Neural progenitor cell (in vitro differentiated cells): ENCODE data around the gene SLC22A1.

Experiments
- CTCF ChIP-seq: fragments of 200-600 bp; sonication (generic); IDR thresholded peaks from 2 replicates; pipeline ENCODE4 v1.5.1; 2017; ENCODE audit warnings: antibody characterized with exemption, mild to moderate bottlenecking
- EZH2 ChIP-seq: fragments of 200-600 bp; sonication (generic); IDR thresholded peaks from 2 replicates; pipeline ENCODE4 v1.6.1; 2017; ENCODE audit warnings: antibody characterized with exemption, mild to moderate bottlenecking, moderate library complexity
- EZH2phosphoT487 ChIP-seq: fragments of 200-600 bp; sonication (generic); IDR thresholded peaks from 2 replicates; pipeline ENCODE4 v1.6.1; 2017; ENCODE audit warnings: antibody characterized with exemption

GRCh38 chr6:160122744-160123143, 1.1 kb downstream of the SLC22A1 start:
- TF ChIP-seq EZH2 (no peak), CTCF (no peak), EZH2phosphoT487 (no peak)
